DOHH2 (cell line): ENCODE data around the gene NOXO1.

ENCODE experiments used
- H3F3A ChIP-seq: fragments of 200-600 bp; sonication (generic), shearing (Covaris generic); 2 replicates; pipeline ENCODE4 v1.6.0; 2016; ENCODE audit warnings: antibody characterized with exemption, mild to moderate bottlenecking; ENCODE audit not compliant: control insufficient read depth, insufficient read depth
- H3K27ac ChIP-seq: fragments of 200-600 bp; sonication (generic); 2 replicates; pipeline ENCODE4 v1.5.1; 2014; ENCODE audit warnings: low read depth, mild to moderate bottlenecking, low read length, moderate library complexity
- H3K27me3 ChIP-seq: fragments of 200-600 bp; sonication (generic); 2 replicates; pipeline ENCODE4 v1.6.1; 2014; ENCODE audit warnings: mild to moderate bottlenecking, low read length, mixed read lengths; ENCODE audit not compliant: control insufficient read depth
- H3K36me3 ChIP-seq: fragments of 200-600 bp; sonication (generic); 2 replicates; pipeline ENCODE4 v1.6.1; 2014; ENCODE audit warnings: mild to moderate bottlenecking, low read length, moderate library complexity, mixed read lengths; ENCODE audit not compliant: control insufficient read depth
- H3K4me1 ChIP-seq: fragments of 200-600 bp; sonication (generic); 2 replicates; pipeline ENCODE4 v1.6.1; 2014; ENCODE audit warnings: mild to moderate bottlenecking, low read length, mixed read lengths; ENCODE audit not compliant: control insufficient read depth
- H3K4me2 ChIP-seq: fragments of 200-600 bp; sonication (generic); 2 replicates; pipeline ENCODE4 v1.6.0; 2014; ENCODE audit warnings: mild to moderate bottlenecking, low read length, moderate library complexity
- H3K4me3 ChIP-seq: fragments of 200-600 bp; sonication (generic); 2 replicates; pipeline ENCODE4 v1.5.1; 2014; ENCODE audit warnings: mild to moderate bottlenecking, low read length, mixed read lengths
- H3K79me2 ChIP-seq: fragments of 200-600 bp; sonication (generic); 2 replicates; pipeline ENCODE4 v1.6.1; 2014; ENCODE audit warnings: mild to moderate bottlenecking, low read length, mixed read lengths; ENCODE audit not compliant: control insufficient read depth
- H3K9me2 ChIP-seq: fragments of 200-600 bp; sonication (generic); replicated peaks from 2 replicates; pipeline ENCODE4 v1.6.1; 2014; ENCODE audit warnings: mild to moderate bottlenecking, low read length, mixed read lengths; ENCODE audit not compliant: control insufficient read depth
- H3K9me3 ChIP-seq: fragments of 200-600 bp; sonication (generic); 2 replicates; pipeline ENCODE4 v1.6.1; 2014; ENCODE audit warnings: antibody characterized with exemption, low read length, mixed read lengths; ENCODE audit not compliant: control insufficient read depth, insufficient read depth
- H4K20me1 ChIP-seq: fragments of 200-600 bp; sonication (generic); 2 replicates; pipeline ENCODE4 v1.6.0; 2014; ENCODE audit warnings: low read depth, mild to moderate bottlenecking, antibody characterized with exemption, low read length, moderate library complexity; ENCODE audit not compliant: control insufficient read depth, insufficient read depth
- CTCF ChIP-seq: fragments of 200-600 bp; sonication (generic); IDR thresholded peaks from one replicate; pipeline ENCODE4 v1.5.1; 2014; ENCODE audit warnings: antibody characterized with exemption, mild to moderate bottlenecking, low read depth, low read length; ENCODE audit not compliant: poor library complexity, severe bottlenecking
- EZH2phosphoT487 ChIP-seq: fragments of 200-600 bp; sonication (generic); IDR thresholded peaks from 2 replicates; pipeline ENCODE4 v1.6.1; 2017; ENCODE audit warnings: borderline replicate concordance, mild to moderate bottlenecking, antibody characterized with exemption, low read length, moderate library complexity, mixed read lengths

The NOXO1 gene

GRCh38 chr16:1929578-1930337, 51.5 kb downstream of the NOXO1 start:
- Histone ChIP-seq H4K20me1 (no peaks in the 10 kb centered on the region), H3K36me3 (no peaks in the 10 kb centered on the region), H3F3A (no peaks in the 10 kb centered on the region), H3K4me1 (peaks cover 8% of the 10 kb centered on the region), H3K79me2 (no peaks in the 10 kb centered on the region), H3K27me3 (0 out of 2 replicates have a peak, but pooled peaks cover 2% of the 10 kb centered on the region), H3K9me3 (no peaks in the 10 kb centered on the region), H3K27ac (no peak overlapping the region), H3K9me2 (no peaks in the 10 kb centered on the region), H3K4me2 (peak overlapping the region; percentile 67), H3K4me3 (peak overlapping the region; percentile 67)
- TF ChIP-seq CTCF, result peak; percentile 89
- TF ChIP-seq EZH2phosphoT487, result no peak

- Histone ChIP-seq H3K27me3 (0 out of 2 replicates have a peak, but pooled peaks cover 2% of the 10 kb centered on the region), H3K4me2 (peak overlapping the region; percentile 67), H3K9me3 (no peaks in the 10 kb centered on the region), H3K4me1 (peaks cover 8% of the 10 kb centered on the region), H3K79me2 (no peaks in the 10 kb centered on the region), H4K20me1 (no peaks in the 10 kb centered on the region), H3K27ac (no peak overlapping the region), H3F3A (no peaks in the 10 kb centered on the region), H3K9me2 (no peaks in the 10 kb centered on the region), H3K4me3 (peak overlapping the region; percentile 67), H3K36me3 (no peaks in the 10 kb centered on the region)
- no peak for TF ChIP-seq CTCF
- TF ChIP-seq EZH2phosphoT487, result no peak
Measured at GRCh38 chr16:1929105-1929504, 52.2 kb downstream of the NOXO1 start.
